ENCODE results near the gene SLC2A13.

The SLC2A13 gene

DNA sequence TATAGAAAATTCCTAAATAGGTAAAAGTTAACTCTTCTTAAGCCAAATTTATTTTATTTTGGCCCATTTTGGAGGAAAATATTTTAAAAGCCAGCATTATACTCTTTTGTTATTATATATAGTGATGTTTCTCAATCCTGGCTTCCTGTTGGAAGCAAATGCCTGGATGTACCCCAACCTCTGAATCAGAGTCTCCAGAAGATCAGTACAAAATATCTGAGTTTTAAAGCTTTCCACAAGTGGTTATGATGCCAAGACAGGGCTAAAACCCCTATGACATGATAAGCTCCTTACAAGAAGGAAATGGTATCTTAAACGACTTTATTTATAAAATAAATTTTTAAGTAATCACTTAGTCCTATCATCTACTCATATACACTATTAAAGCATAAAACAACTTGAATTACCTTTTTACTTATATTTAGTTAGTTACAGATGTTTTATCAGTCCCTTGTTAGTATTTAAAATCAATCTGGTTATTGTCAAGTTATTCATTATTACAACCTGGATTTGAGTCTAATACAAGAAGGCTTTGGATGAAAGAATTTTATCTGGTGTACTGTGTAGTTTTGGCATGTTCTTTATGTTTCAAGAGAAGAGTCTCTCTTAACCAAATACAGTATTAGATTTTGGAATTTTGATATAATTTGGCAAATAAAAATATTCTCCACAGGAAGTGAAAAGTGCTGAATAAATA is 238.1 kb downstream of the SLC2A13 start:
- H3K4me1 ChIP-seq (ENCODE audit: control insufficient read depth, insufficient read depth, low read length), result no peaks in the 10 kb centered on the region
- H3K27ac ChIP-seq (ENCODE audit: extremely low read depth, low read depth, low read length), result no peak overlapping the region
- no peak overlapping the region for H3K4me3 ChIP-seq (ENCODE audit: low read depth, low read length)
- ChIA-PET CTCF (no interaction called here), POLR2A (no interaction called here)
- TF ChIP-seq ZNF777 (tag by site-specific recombination; IDR thresholded peaks at IDR 0.05; ENCODE audit: borderline replicate concordance), result no peak
- no peak for TF ChIP-seq ZNF776 (tag by site-specific recombination; IDR thresholded peaks at IDR 0.05; ENCODE audit: borderline replicate concordance)
- TF ChIP-seq ZBTB10 (tag by site-specific recombination; IDR thresholded peaks at IDR 0.05), result no peak
- no peak for TF ChIP-seq GLI4 (tag by site-specific recombination; IDR thresholded peaks at IDR 0.05)
- no peak for TF ChIP-seq ZNF571 (tag by site-specific recombination; IDR thresholded peaks at IDR 0.05)
- no peak for TF ChIP-seq ZNF221 (tag by site-specific recombination; IDR thresholded peaks at IDR 0.05; ENCODE audit: borderline replicate concordance)
- TF ChIP-seq ZNF202 (tag by site-specific recombination; IDR thresholded peaks at IDR 0.05; ENCODE audit: borderline replicate concordance), result no peak
- TF ChIP-seq MEIS1 (CRISPR knock-in tag; IDR thresholded peaks at IDR 0.05; ENCODE audit: borderline replicate concordance), result no peak
- TF ChIP-seq ZNF624 (tag by site-specific recombination; IDR thresholded peaks at IDR 0.05), result no peak
- TF ChIP-seq, protein P1, sequence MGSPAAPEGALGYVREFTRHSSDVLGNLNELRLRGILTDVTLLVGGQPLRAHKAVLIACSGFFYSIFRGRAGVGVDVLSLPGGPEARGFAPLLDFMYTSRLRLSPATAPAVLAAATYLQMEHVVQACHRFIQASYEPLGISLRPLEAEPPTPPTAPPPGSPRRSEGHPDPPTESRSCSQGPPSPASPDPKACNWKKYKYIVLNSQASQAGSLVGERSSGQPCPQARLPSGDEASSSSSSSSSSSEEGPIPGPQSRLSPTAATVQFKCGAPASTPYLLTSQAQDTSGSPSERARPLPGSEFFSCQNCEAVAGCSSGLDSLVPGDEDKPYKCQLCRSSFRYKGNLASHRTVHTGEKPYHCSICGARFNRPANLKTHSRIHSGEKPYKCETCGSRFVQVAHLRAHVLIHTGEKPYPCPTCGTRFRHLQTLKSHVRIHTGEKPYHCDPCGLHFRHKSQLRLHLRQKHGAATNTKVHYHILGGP (tag by site-specific recombination; IDR thresholded peaks at IDR 0.05), result no peak
- TF ChIP-seq ZNF146 (tag by site-specific recombination; IDR thresholded peaks at IDR 0.05), result no peak
- TF ChIP-seq PRDM6 (tag by site-specific recombination; IDR thresholded peaks at IDR 0.05), result no peak
- no peak for TF ChIP-seq ZNF391 (tag by site-specific recombination; IDR thresholded peaks at IDR 0.05; ENCODE audit: borderline replicate concordance, low read depth)
- TF ChIP-seq ZNF837 (tag by site-specific recombination; IDR thresholded peaks at IDR 0.05), result no peak
- no peaks in the 10 kb centered on the region for H3K36me3 ChIP-seq (ENCODE audit: control insufficient read depth in 2 of 2, insufficient read depth in 1 of 2, low read length in 2 of 2)
- H3K9me3 ChIP-seq (ENCODE audit: control insufficient read depth, insufficient read depth, low read depth, low read length), result no peaks in the 10 kb centered on the region

DNA sequence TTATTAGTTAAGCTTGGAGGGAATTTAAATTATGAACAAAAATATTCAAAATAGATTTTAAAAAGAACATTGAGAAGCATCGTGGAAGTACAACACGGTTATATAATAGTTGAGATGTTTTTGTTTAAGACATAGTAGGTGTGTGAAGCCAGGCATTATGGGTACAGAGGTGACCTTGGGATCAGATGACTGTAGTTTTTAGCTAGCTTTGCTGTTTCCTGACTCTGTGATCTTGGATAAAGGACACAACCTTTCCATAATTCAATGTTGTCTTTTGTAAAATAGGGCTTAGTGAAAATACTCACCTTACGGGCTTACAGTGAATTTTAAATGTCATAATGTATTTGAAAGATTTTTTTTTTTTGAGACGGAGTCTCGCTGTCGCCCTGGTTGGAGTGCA is 239.7 kb downstream of the SLC2A13 start:
- POLR2A ChIA-PET, result no interaction called here
- no peaks in the 10 kb centered on the region for H3K4me1 ChIP-seq (ENCODE audit: control insufficient read depth, insufficient read depth, low read length)
- no peaks in the 10 kb centered on the region for H3K36me3 ChIP-seq (ENCODE audit: control insufficient read depth in 2 of 2, insufficient read depth in 1 of 2, low read length in 2 of 2)
- no peak for TF ChIP-seq TRIM28 (IDR thresholded peaks at IDR 0.05; ENCODE audit: borderline replicate concordance, low read length)
- no peak for TF ChIP-seq ZNF366 (tag by site-specific recombination; conservative IDR thresholded peaks at IDR 0.05)
- no peak for TF ChIP-seq ZXDB (tag by site-specific recombination; IDR thresholded peaks at IDR 0.05)
- no peak overlapping the region for H3K4me3 ChIP-seq (ENCODE audit: low read depth, low read length)
- H3K9me3 ChIP-seq (ENCODE audit: control insufficient read depth, insufficient read depth, low read depth, low read length), result no peaks in the 10 kb centered on the region
- no peak overlapping the region for H3K27ac ChIP-seq (ENCODE audit: extremely low read depth, low read depth, low read length)
- CTCF ChIA-PET, result no interaction called here

Measured in HEK293 (cell line).